IMR-90 (cell line): ENCODE results near the gene GPER1. TPM values are rescaled to one million over a fixed set of nuclear protein-coding genes. Genes with fewer than 3 reads are reported as not detected.

Source experiments
- ATAC-seq: fragments of 200-7000 bp; cut with Tn5 transposase; 2 replicates; pipeline ENCODE4 v1.9.1; 2020; ENCODE audit warnings: low read depth, mild to moderate bottlenecking, moderate library complexity
- BruUV-seq: library from RNA; stranded (reverse); fragments of 400-500 nt; replicated peaks from 2 replicates; lab custom pipeline; 2021; lab: Mats Ljungman, UMichigan
- CTCF ChIA-PET: fragments of 300-600 bp; formaldehyde crosslinking; extraction: SDS; loops from one replicate; lab custom pipeline; 2021; ENCODE audit warnings: antibody characterized with exemption; lab: Yijun Ruan, JAX
- POLR2A ChIA-PET: fragments of 300-600 bp; sonication (Branson Sonifier 250); formaldehyde crosslinking; loops from one replicate; lab custom pipeline; 2022; ENCODE audit warnings: antibody characterized with exemption; ENCODE audit not compliant: unreplicated experiment; lab: Charles Lee
- DNase-seq: peaks from one replicate; pipeline ENCODE4 v3.0.0; 2013
- H2AFZ ChIP-seq: replicated peaks from 2 replicates; pipeline ENCODE3; 2013; ENCODE audit warnings: low read length, mild to moderate bottlenecking; ENCODE audit not compliant: poor library complexity
- H2AK5ac ChIP-seq: 2 replicates; pipeline ENCODE4 v1.6.1; 2013; ENCODE audit warnings: low read depth, low read length, inconsistent platforms
- H2AK9ac ChIP-seq: replicated peaks from 2 replicates; pipeline ENCODE3; 2013; ENCODE audit warnings: mild to moderate bottlenecking, low read depth, low read length, moderate library complexity; ENCODE audit not compliant: poor library complexity
- H2BK120ac ChIP-seq: 2 replicates; pipeline ENCODE4 v1.6.1; 2013; ENCODE audit warnings: low read depth, low read length, inconsistent platforms
- H2BK15ac ChIP-seq: 3 replicates; pipeline ENCODE4 v1.6.1; 2013; ENCODE audit warnings: low read depth, low read length, inconsistent platforms
- H2BK20ac ChIP-seq: 2 replicates; pipeline ENCODE4 v1.6.1; 2013; ENCODE audit warnings: low read depth, mild to moderate bottlenecking, inconsistent platforms, low read length, moderate library complexity
- H2BK5ac ChIP-seq: 2 replicates; pipeline ENCODE4 v1.6.1; 2013; ENCODE audit warnings: mild to moderate bottlenecking, low read depth, low read length, inconsistent platforms; ENCODE audit not compliant: poor library complexity, severe bottlenecking
- H3K14ac ChIP-seq: replicated peaks from 2 replicates; pipeline ENCODE4 v1.6.1; 2013; ENCODE audit warnings: low read depth, low read length, inconsistent platforms
- H3K18ac ChIP-seq: 2 replicates; pipeline ENCODE4 v1.6.1; 2013; ENCODE audit warnings: low read depth, low read length, control low read depth
- H3K23ac ChIP-seq: 2 replicates; pipeline ENCODE4 v1.6.1; 2013; ENCODE audit warnings: low read depth, low read length, inconsistent platforms
- H3K27ac ChIP-seq: 2 replicates; pipeline ENCODE4 v1.5.1; 2013; ENCODE audit warnings: mild to moderate bottlenecking, control low read depth, low read length; ENCODE audit not compliant: insufficient read depth
- H3K27me3 ChIP-seq: 2 replicates; pipeline ENCODE4 v1.6.1; 2013; ENCODE audit warnings: low read length; ENCODE audit not compliant: control insufficient read depth, insufficient read depth
- H3K36me3 ChIP-seq: 2 replicates; pipeline ENCODE4 v1.6.1; 2013; ENCODE audit warnings: low read length, mixed read lengths; ENCODE audit not compliant: control insufficient read depth, insufficient read depth
- H3K4ac ChIP-seq: 2 replicates; pipeline ENCODE4 v1.6.1; 2013; ENCODE audit warnings: low read depth, low read length, inconsistent platforms
- H3K4me1 ChIP-seq: 2 replicates; pipeline ENCODE4 v1.6.1; 2013; ENCODE audit warnings: low read length, mixed read lengths; ENCODE audit not compliant: control insufficient read depth, insufficient read depth
- H3K4me2 ChIP-seq: 2 replicates; pipeline ENCODE4 v1.6.1; 2013; ENCODE audit warnings: low read depth, mild to moderate bottlenecking, control low read depth, low read length, moderate library complexity
- H3K4me3 ChIP-seq: 2 replicates; pipeline ENCODE4 v1.5.1; 2013; ENCODE audit warnings: low read depth, mild to moderate bottlenecking, control low read depth, low read length, moderate library complexity; ENCODE audit not compliant: insufficient read depth
- H3K56ac ChIP-seq: 2 replicates; pipeline ENCODE4 v1.6.1; 2013; ENCODE audit warnings: low read length, inconsistent platforms; ENCODE audit not compliant: insufficient read depth; ENCODE audit errors: extremely low read depth
- H3K79me1 ChIP-seq, 2 experiments: 2 replicates each; pipeline ENCODE4 v1.6.1; 2013; ENCODE audit warnings: low read length in 2 of 2, inconsistent platforms in 1 of 2, low read depth in 1 of 2
- H3K9ac ChIP-seq: 2 replicates; pipeline ENCODE4 v1.6.1; 2013; ENCODE audit warnings: low read depth, low read length, control low read depth
- H3K9me1 ChIP-seq: 2 replicates; pipeline ENCODE4 v1.6.1; 2013; ENCODE audit warnings: low read length, inconsistent platforms; ENCODE audit not compliant: insufficient read depth
- H3K9me3 ChIP-seq: 2 replicates; pipeline ENCODE4 v1.6.1; 2013; ENCODE audit warnings: low read length; ENCODE audit not compliant: control insufficient read depth, insufficient read depth
- H4K20me1 ChIP-seq: 2 replicates; pipeline ENCODE4 v1.6.1; 2013; ENCODE audit warnings: low read length, inconsistent platforms; ENCODE audit not compliant: insufficient read depth
- H4K5ac ChIP-seq: 2 replicates; pipeline ENCODE4 v1.6.1; 2013; ENCODE audit warnings: mild to moderate bottlenecking, low read depth, low read length, control low read depth
- H4K8ac ChIP-seq, 2 experiments: 2 replicates each; pipeline ENCODE4 v1.6.1; 2013; ENCODE audit warnings: low read depth in 2 of 2, low read length in 2 of 2, control low read depth in 1 of 2, inconsistent platforms in 1 of 2
- H4K91ac ChIP-seq: 2 replicates; pipeline ENCODE4 v1.6.1; 2013; ENCODE audit warnings: low read depth, low read length, inconsistent platforms; ENCODE audit not compliant: insufficient read depth
- BHLHE40 ChIP-seq: fragments of 150-350 bp; IDR thresholded peaks from 2 replicates; pipeline ENCODE4 v1.6.1; 2016; ENCODE audit warnings: mild to moderate bottlenecking, low read depth, low read length
- CHD1 ChIP-seq: IDR thresholded peaks from 2 replicates; pipeline ENCODE4 v1.6.1; 2012; ENCODE audit warnings: low read depth, low read length, improper control_type of control experiment
- CTCF ChIP-seq: conservative IDR thresholded peaks from 2 replicates; pipeline ENCODE4 v1.5.1; 2012; ENCODE audit warnings: mild to moderate bottlenecking, low read depth, low read length, improper control_type of control experiment
- ELK1 ChIP-seq: fragments of 150-350 bp; IDR thresholded peaks from 2 replicates; pipeline ENCODE4 v1.6.1; 2016; ENCODE audit warnings: low read depth, mild to moderate bottlenecking, low read length, moderate library complexity, borderline replicate concordance
- FOS ChIP-seq: fragments of 150-350 bp; IDR thresholded peaks from 2 replicates; pipeline ENCODE4 v1.6.1; 2016; ENCODE audit warnings: low read depth, low read length
- MAZ ChIP-seq: IDR thresholded peaks from 2 replicates; pipeline ENCODE4 v1.6.1; 2012; ENCODE audit warnings: low read depth, mild to moderate bottlenecking, low read length, improper control_type of control experiment, moderate library complexity, borderline replicate concordance
- MXI1 ChIP-seq: IDR thresholded peaks from 2 replicates; pipeline ENCODE4 v1.6.1; 2012; ENCODE audit warnings: low read depth, mild to moderate bottlenecking, low read length, moderate library complexity, borderline replicate concordance
- RAD21 ChIP-seq: IDR thresholded peaks from 2 replicates; pipeline ENCODE4 v1.6.1; 2012; ENCODE audit warnings: low read length, improper control_type of control experiment
- RCOR1 ChIP-seq: IDR thresholded peaks from 2 replicates; pipeline ENCODE4 v1.6.1; 2012; ENCODE audit warnings: mild to moderate bottlenecking, low read length, improper control_type of control experiment; ENCODE audit not compliant: insufficient replicate concordance
- RFX5 ChIP-seq: IDR thresholded peaks from 2 replicates; pipeline ENCODE4 v1.8.0; 2012; ENCODE audit warnings: low read depth, mild to moderate bottlenecking, low read length, moderate library complexity
- SMC3 ChIP-seq: fragments of 150-350 bp; IDR thresholded peaks from 2 replicates; pipeline ENCODE4 v1.6.1; 2016; ENCODE audit warnings: low read depth, mild to moderate bottlenecking, antibody characterized with exemption, low read length, moderate library complexity
- WGBS, 2 experiments: methylation state at CpG; one replicate each; pipeline versions ENCODE4 v1.1.5 to v1.1.7; 2013; ENCODE audit warnings: missing lambda C conversion rate in 2 of 2; ENCODE audit not compliant: insufficient read length in 1 of 2; ENCODE audit errors: extremely low coverage in 2 of 2; 5-methylcytosine and 5-hydroxymethylcytosine counted together
- dilution Hi-C: fragments of 300-500 bp; cut with HindIII; formaldehyde crosslinking; loops from one replicate; pipeline ENCODE4 v1.14.3; 2018; ENCODE audit warnings: low sequenced_read_pairs; ENCODE audit not compliant: unreplicated experiment
- in situ Hi-C: fragments of 300-500 bp; cut with MboI; formaldehyde crosslinking; loops from 3 replicates; pipeline ENCODE4 v1.14.3; 2019; ENCODE audit warnings: low sequenced_read_pairs, inconsistent platforms, mixed read lengths
- intact Hi-C: fragments of 100-400 bp; cut with micrococcal nuclease; formaldehyde crosslinking; loops from 2 replicates; pipeline ENCODE4 v1.10.0; 2022
- polyA plus RNA-seq, 3 experiments: library from polyadenylated mRNA; depleted of rRNA; stranded (reverse); fragments of >200 nt; gene quantifications; 2 replicates each; pipeline ENCODE4 v1.2.3, GENCODE V29; 2012; ENCODE audit warnings: low replicate concordance in 1 of 3
- total RNA-seq: library from RNA; depleted of rRNA; stranded (reverse); fragments of >200 nt; gene quantifications from 2 replicates; pipeline ENCODE4 v1.2.3, GENCODE V29; 2012
- TF ChIP-seq, protein P1 (sequence below): fragments of 150-350 bp; IDR thresholded peaks from 2 replicates; pipeline ENCODE4 v1.6.1; 2017; ENCODE audit warnings: mild to moderate bottlenecking, antibody characterized with exemption, low read length, low read depth

GPER1 gene
- total and polyA plus RNA-seq, 2 of the 4 experiments (the other 2 are of a cell fraction): 2.0 to 5.8 TPM

DNA sequence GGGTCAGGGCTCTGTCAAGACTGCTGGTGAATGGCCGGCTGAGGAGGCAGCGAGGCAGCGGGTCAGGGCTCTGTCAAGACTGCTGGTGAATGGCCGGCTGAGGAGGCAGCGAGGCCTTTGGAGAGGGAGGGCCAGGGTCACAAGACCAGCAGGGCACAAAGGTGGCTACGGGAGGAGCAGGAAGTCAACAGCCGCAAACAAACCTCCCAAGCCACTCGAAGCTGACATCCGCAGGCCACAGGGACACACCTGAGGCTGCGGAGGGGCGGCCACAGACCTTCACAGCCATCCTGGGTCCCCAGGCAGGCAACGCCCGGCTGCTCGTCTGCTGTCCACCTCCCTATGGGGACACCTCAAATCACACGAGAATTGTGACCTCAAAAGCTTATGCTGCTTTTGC is 8.9 kb upstream of the GPER1 start:
- intact Hi-C loops: no loop called here
- Histone ChIP-seq H3K79me1 (peaks cover 0 to 5% of the 10 kb centered on the region in 2 experiments; a peak in 1 of 4 replicates), H2AK5ac (no peak overlapping the region), H3K56ac (no peak overlapping the region), H3K23ac (no peak overlapping the region), H4K91ac (no peak overlapping the region), H3K18ac (no peak overlapping the region), H3K4me3 (no peak overlapping the region), H3K9me1 (no peaks in the 10 kb centered on the region), H2AK9ac (no peak overlapping the region), H2BK120ac (no peak overlapping the region), H3K14ac (no peak overlapping the region), H3K27me3 (no peaks in the 10 kb centered on the region), H2BK15ac (no peak overlapping the region), H4K8ac (no peak overlapping the region), H3K36me3 (no peaks in the 10 kb centered on the region), H3K27ac (no peak overlapping the region), H3K9ac (no peak overlapping the region), H3K4me2 (no peak overlapping the region), H2BK20ac (no peak overlapping the region), H4K20me1 (peaks cover 64% of the 10 kb centered on the region), H3K4ac (no peak overlapping the region), H4K5ac (no peak overlapping the region), H2AFZ (no peak overlapping the region), H3K9me3 (no peaks in the 10 kb centered on the region), H3K4me1 (peaks cover 6% of the 10 kb centered on the region), H2BK5ac (no peak overlapping the region)
- TF ChIP-seq, protein P1, sequence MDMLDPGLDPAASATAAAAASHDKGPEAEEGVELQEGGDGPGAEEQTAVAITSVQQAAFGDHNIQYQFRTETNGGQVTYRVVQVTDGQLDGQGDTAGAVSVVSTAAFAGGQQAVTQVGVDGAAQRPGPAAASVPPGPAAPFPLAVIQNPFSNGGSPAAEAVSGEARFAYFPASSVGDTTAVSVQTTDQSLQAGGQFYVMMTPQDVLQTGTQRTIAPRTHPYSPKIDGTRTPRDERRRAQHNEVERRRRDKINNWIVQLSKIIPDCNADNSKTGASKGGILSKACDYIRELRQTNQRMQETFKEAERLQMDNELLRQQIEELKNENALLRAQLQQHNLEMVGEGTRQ: no peak
- TF ChIP-seq RCOR1 (no peak), RAD21 (no peak), RFX5 (no peak), ELK1 (no peak), BHLHE40 (no peak), CTCF (no peak), CHD1 (no peak), SMC3 (no peak), FOS (no peak), MAZ (no peak), MXI1 (no peak)
- no TSS peak for BruUV-seq
- in situ Hi-C loops: no loop called here
- ChIA-PET CTCF (no interaction called here), POLR2A (no interaction called here)
- ATAC-seq (no peak), DNase-seq (no peak)
- WGBS, 2 experiments: 100% methylated on average over 2 of the region's 15 CpGs; no CpG with 5 or more reads in 1 of the 2 experiments
- dilution Hi-C loops: no loop called here
